HepG2 (cell line): ENCODE data around the gene ADCY5. TPM values are rescaled to one million over a fixed set of nuclear protein-coding genes. Genes with fewer than 3 reads are reported as not detected.

Source experiments
- ATAC-seq: fragments of 200-7000 bp; cut with Tn5 transposase; 3 replicates; pipeline ENCODE4 v1.9.1; 2020; ENCODE audit warnings: mild to moderate bottlenecking, moderate library complexity
- BruUV-seq: library from RNA; stranded (reverse); fragments of 400-500 nt; replicated peaks from 2 replicates; lab custom pipeline; 2021; lab: Mats Ljungman, UMichigan
- CTCF ChIA-PET: fragments of 300-600 bp; formaldehyde crosslinking; extraction: SDS; loops from one replicate; lab custom pipeline; 2021; ENCODE audit warnings: low total read pairs, inconsistent platforms, low intra/inter-chr PET ratio; lab: Yijun Ruan, JAX
- POLR2A ChIA-PET: fragments of 350-600 bp; sonication (Branson Sonifier 250); formaldehyde crosslinking; loops from one replicate; lab custom pipeline; 2020; ENCODE audit warnings: antibody characterized with exemption, inconsistent platforms; lab: Yijun Ruan, JAX
- DNase-seq: peaks from one replicate; pipeline ENCODE4 v3.0.0-alpha.2; 2015; ENCODE audit warnings: low spot score
- FAIRE-seq: peaks from 3 replicates; lab custom pipeline; 2011; peaks lifted over from hg19 to GRCh38; lab: Jason Lieb, UNC
- H2AFZ ChIP-seq: one replicate; pipeline ENCODE4 v1.6.1; 2011; ENCODE audit warnings: low read length, inconsistent platforms
- H3K27ac ChIP-seq: fragments of 300-600 bp; 3 replicates; pipeline ENCODE4 v1.8.0; 2011; ENCODE audit warnings: mixed run types, mild to moderate bottlenecking, mixed read lengths, low read length, inconsistent platforms; ENCODE audit not compliant: insufficient read depth; ENCODE audit errors: extremely low read length
- H3K27me3 ChIP-seq, 2 experiments: fragments of 200-600 bp in 1 of 2; 2 replicates in 1 of 2; 3 replicates in 1 of 2; pipeline versions ENCODE4 v1.6.0 to v1.8.0; 2011; ENCODE audit warnings: low read length in 2 of 2, mild to moderate bottlenecking in 2 of 2, moderate library complexity in 2 of 2, inconsistent platforms in 1 of 2; ENCODE audit not compliant: insufficient read depth in 2 of 2, control insufficient read depth in 1 of 2
- H3K36me3 ChIP-seq, 2 experiments: fragments of 200-600 bp in 1 of 2; replicated peaks in 1 of 2; 2 replicates in 1 of 2; 3 replicates in 1 of 2; pipeline versions ENCODE4 v1.5.1 to v1.8.0; 2011; ENCODE audit warnings: low read length in 2 of 2, inconsistent platforms in 1 of 2; ENCODE audit not compliant: insufficient read depth in 2 of 2, control insufficient read depth in 1 of 2
- H3K4me1 ChIP-seq: 2 replicates; pipeline ENCODE4 v1.5.1; 2012; ENCODE audit warnings: low read length, inconsistent platforms; ENCODE audit not compliant: insufficient read depth
- H3K4me2 ChIP-seq: 2 replicates; pipeline ENCODE4 v1.6.0; 2011; ENCODE audit warnings: low read depth, low read length, inconsistent platforms
- H3K4me3 ChIP-seq, 3 experiments: fragments of 200-600 bp in 1 of 3; sonication (generic), shearing (Covaris generic) in 1 of 3; replicated peaks in 1 of 3; 2 replicates each; pipeline ENCODE4 v1.5.1; 2011 to 2016; ENCODE audit warnings: low read length in 3 of 3, inconsistent platforms in 2 of 3, low read depth in 2 of 3, mild to moderate bottlenecking in 2 of 3, control low read depth in 1 of 3, mixed read lengths in 1 of 3; ENCODE audit not compliant: insufficient read depth in 1 of 3
- H3K79me2 ChIP-seq: one replicate; pipeline ENCODE4 v1.6.1; 2011; ENCODE audit warnings: low read length, inconsistent platforms; ENCODE audit not compliant: insufficient read depth
- H3K9ac ChIP-seq: 2 replicates; pipeline ENCODE4 v1.6.0; 2011; ENCODE audit warnings: mild to moderate bottlenecking, low read depth, low read length, inconsistent platforms; ENCODE audit not compliant: insufficient read depth
- H3K9me3 ChIP-seq: 2 replicates; pipeline ENCODE4 v1.5.1; 2012; ENCODE audit warnings: mild to moderate bottlenecking, low read length
- H4K20me1 ChIP-seq: 2 replicates; pipeline ENCODE4 v1.6.0; 2011; ENCODE audit warnings: inconsistent platforms, mild to moderate bottlenecking, low read length, moderate library complexity; ENCODE audit not compliant: insufficient read depth
- ATF3 ChIP-seq: sonication (generic); formaldehyde crosslinking; IDR thresholded peaks from 2 replicates; pipeline ENCODE4 v1.4.0; 2020; ENCODE audit warnings: missing genetic modification reagents
- CEBPB ChIP-seq: IDR thresholded peaks from 2 replicates; pipeline ENCODE4 v1.6.1; 2011; ENCODE audit warnings: low read depth, low read length, improper control_type of control experiment, borderline replicate concordance
- NR2F2 ChIP-seq: IDR thresholded peaks from 2 replicates; pipeline ENCODE4 v1.6.1; 2012; ENCODE audit warnings: low read depth, inconsistent platforms, borderline replicate concordance
- SOX13 ChIP-seq, 3 experiments: fragments of 450-650 bp in 1 of 3; sonication (generic) in 1 of 3; formaldehyde crosslinking in 1 of 3; IDR thresholded peaks in 2 of 3; conservative IDR thresholded peaks in 1 of 3; 2 replicates each; pipeline versions ENCODE4 v1.5.0 to v1.6.1; 2016 to 2020; ENCODE audit warnings: antibody characterized with exemption in 1 of 3, mild to moderate bottlenecking in 1 of 3, missing compliant biosample characterization in 1 of 3, missing genetic modification reagents in 1 of 3, moderate library complexity in 1 of 3
- SOX5 ChIP-seq: IDR thresholded peaks from 2 replicates; pipeline ENCODE4 v1.6.1; 2016; ENCODE audit warnings: borderline replicate concordance
- TCF12 ChIP-seq, 2 experiments: fragments of 450-650 bp in 1 of 2; sonication (generic) in 1 of 2; formaldehyde crosslinking in 1 of 2; IDR thresholded peaks; 2 replicates each; pipeline versions ENCODE4 v1.6.1 to v1.8.0; 2017 to 2022; ENCODE audit warnings: antibody characterized with exemption in 1 of 2, mild to moderate bottlenecking in 1 of 2, missing genetic modification reagents in 1 of 2, moderate library complexity in 1 of 2
- ZBTB1 ChIP-seq: sonication (generic); formaldehyde crosslinking; IDR thresholded peaks from 2 replicates; pipeline ENCODE4 v1.4.0; 2020; ENCODE audit warnings: missing genetic modification reagents, borderline replicate concordance
- ZNF264 ChIP-seq: sonication (generic); formaldehyde crosslinking; IDR thresholded peaks from 2 replicates; pipeline ENCODE4 v1.4.0; 2020; ENCODE audit warnings: missing genetic modification reagents
- WGBS: methylation state at CpG from one replicate; pipeline ENCODE4 v1.1.6; 2017; ENCODE audit warnings: low lambda C conversion rate; 5-methylcytosine and 5-hydroxymethylcytosine counted together
- in situ Hi-C: cut with HindIII; loops from 2 replicates; pipeline ENCODE4 v1.10.0; 2017; ENCODE audit warnings: low pct_unique_long_range_greater_than_20kb; ENCODE audit not compliant: extremely low pct_ligation_motif_present
- intact Hi-C: fragments of 100-400 bp; cut with micrococcal nuclease; formaldehyde crosslinking; loops from one replicate; pipeline ENCODE4 v1.10.0; 2022; ENCODE audit not compliant: unreplicated experiment
- polyA plus RNA-seq, 8 experiments: library from polyadenylated mRNA; depleted of rRNA in 3 of 8; stranded (reverse) in 7 of 8; unstranded in 1 of 8; fragments of >200 nt; fragmentation: Illumina TruSeq in 4 of 8; extraction: Trizol in 4 of 8; gene quantifications; 2 replicates each; pipeline versions ENCODE4 v1.2.1 to v1.2.3, GENCODE V29; 2011 to 2016; ENCODE audit warnings: low read depth in 4 of 8, missing spikeins in 1 of 8, mixed read lengths in 1 of 8; ENCODE audit not compliant: insufficient read depth in 1 of 8
- total RNA-seq, 5 experiments: library from RNA; depleted of rRNA; stranded (reverse); fragments of >200 nt; fragmentation: Illumina TruSeq; extraction: Trizol; gene quantifications; 2 replicates each; pipeline ENCODE4 v1.2.3, GENCODE V29; 2016; ENCODE audit warnings: low read depth in 1 of 5
- TF ChIP-seq, protein P1 (sequence below): sonication (generic); formaldehyde crosslinking; IDR thresholded peaks from 2 replicates; pipeline ENCODE4 v1.8.0; 2022; ENCODE audit warnings: mild to moderate bottlenecking, missing genetic modification reagents, moderate library complexity

ADCY5 gene
- total and polyA plus RNA-seq, 2 of the 13 experiments (the other 11 are each of a cell fraction or from before 2014, with no cell fraction given), result not detected

DNA sequence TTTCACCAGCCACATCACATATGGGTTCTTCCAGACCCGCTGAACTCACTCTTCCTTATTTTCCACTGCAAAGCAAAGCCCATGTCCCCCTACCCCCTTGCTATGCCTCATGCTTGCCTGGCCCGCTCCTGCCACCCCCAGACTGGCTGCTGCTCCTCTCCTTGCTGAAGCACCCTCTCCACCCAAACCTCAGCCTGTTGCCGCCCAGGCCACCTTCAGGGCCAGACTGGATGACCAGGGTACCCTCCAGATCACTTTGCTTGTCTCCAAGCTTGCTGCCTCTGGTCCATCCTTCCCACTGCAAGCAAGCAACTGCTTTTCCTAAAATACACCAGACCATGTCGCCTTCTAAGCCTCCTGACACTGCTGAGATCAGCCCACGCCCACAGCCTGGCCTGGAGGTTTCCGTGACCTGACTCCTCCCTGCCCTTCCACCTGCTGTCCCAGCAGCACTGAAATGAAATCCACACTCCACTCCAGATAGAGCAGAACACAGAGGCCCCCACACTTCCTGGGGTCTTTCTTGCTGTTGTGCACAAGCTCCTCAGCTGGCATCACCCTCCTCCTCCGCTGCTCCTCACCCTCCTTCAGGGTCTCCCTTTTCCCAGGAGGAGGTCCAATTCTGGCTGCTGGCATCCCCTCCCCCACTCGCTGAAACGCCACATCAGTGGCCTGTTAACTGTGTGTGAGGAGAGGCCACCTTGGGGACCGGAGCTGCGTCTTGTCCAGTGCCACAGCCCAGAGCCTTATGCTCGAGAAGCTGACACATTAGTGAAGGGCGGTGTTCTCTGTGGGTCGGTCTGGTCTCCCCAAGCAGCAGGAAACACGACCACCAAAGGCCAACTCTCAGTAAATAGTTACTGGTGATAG lies 99.1 kb downstream of the ADCY5 start:
- intact Hi-C loops (no loop called here), in situ Hi-C loops (no loop called here)
- CTCF ChIA-PET, result no interaction called here
- Histone ChIP-seq H3K9me3 (no peaks in the 10 kb centered on the region; the same call in 1 of the 2 replicates), H3K79me2 (no peaks in the 10 kb centered on the region), H3K4me1 (no peaks in the 10 kb centered on the region), H3K27ac (no peak overlapping the region), H3K9ac (no peak overlapping the region), H3K4me2 (no peak overlapping the region), H3K36me3 (no peaks in the 10 kb centered on the region), H2AFZ (no peak overlapping the region), H3K27me3 (peaks cover 7 to 54% of the 10 kb centered on the region in 2 experiments; a peak in 4 of 5 replicates), H3K4me3 (no peak overlapping the region), H4K20me1 (no peaks in the 10 kb centered on the region)
- FAIRE-seq (no peak), DNase-seq (no peak), ATAC-seq (no peak)
- TF ChIP-seq SOX13 (IDR thresholded peaks at IDR 0.05) (no peak), SOX13 (CRISPR knock-in tag; conservative IDR thresholded peaks at IDR 0.05 in 1 of 2, IDR thresholded peaks at IDR 0.05 in 1 of 2) (no peak), TCF12 (IDR thresholded peaks at IDR 0.05) (no peak), TCF12 (CRISPR knock-in tag; IDR thresholded peaks at IDR 0.05) (no peak), ZBTB1 (no peak), ZNF264 (CRISPR knock-in tag) (no peak)
- 17% methylated on average over 15 of the region's 15 CpGs for WGBS
- POLR2A ChIA-PET, result no interaction called here
- BruUV-seq, result no TSS peak

GRCh38 chr3:123349201-123349535 lies 99.7 kb downstream of the ADCY5 start:
- intact Hi-C loops (no loop called here), in situ Hi-C loops (no loop called here)
- FAIRE-seq, result no peak
- Histone ChIP-seq H3K9me3 (no peaks in the 10 kb centered on the region), H3K4me3 (no peak overlapping the region), H3K4me1 (no peaks in the 10 kb centered on the region), H3K9ac (no peak overlapping the region), H3K36me3 (no peaks in the 10 kb centered on the region), H2AFZ (no peak overlapping the region), H3K79me2 (no peaks in the 10 kb centered on the region)
- no peak for DNase-seq
- ATAC-seq, result no peak
- TF ChIP-seq, protein P1, sequence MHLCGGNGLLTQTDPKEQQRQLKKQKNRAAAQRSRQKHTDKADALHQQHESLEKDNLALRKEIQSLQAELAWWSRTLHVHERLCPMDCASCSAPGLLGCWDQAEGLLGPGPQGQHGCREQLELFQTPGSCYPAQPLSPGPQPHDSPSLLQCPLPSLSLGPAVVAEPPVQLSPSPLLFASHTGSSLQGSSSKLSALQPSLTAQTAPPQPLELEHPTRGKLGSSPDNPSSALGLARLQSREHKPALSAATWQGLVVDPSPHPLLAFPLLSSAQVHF, result no peak
- TF ChIP-seq SOX5 (CRISPR knock-in tag) (no peak), ATF3 (CRISPR knock-in tag) (no peak), CEBPB (no peak), NR2F2 (no peak)
- TF ChIP-seq, all 625 proteins: peak for 0
- CTCF ChIA-PET, result no interaction called here
- no TSS peak for BruUV-seq
- POLR2A ChIA-PET, result no interaction called here
- H3K27ac ChIP-seq, result no peak overlapping the region
- H3K4me2 ChIP-seq, result no peak overlapping the region
- no peaks in the 10 kb centered on the region for H4K20me1 ChIP-seq
- peaks cover 7 to 54% of the 10 kb centered on the region in 2 experiments; a peak in 4 of 5 replicates for H3K27me3 ChIP-seq
- WGBS, result 33% methylated on average over 9 of the region's 9 CpGs
